ENCODE data around the gene CTU1.

DNA sequence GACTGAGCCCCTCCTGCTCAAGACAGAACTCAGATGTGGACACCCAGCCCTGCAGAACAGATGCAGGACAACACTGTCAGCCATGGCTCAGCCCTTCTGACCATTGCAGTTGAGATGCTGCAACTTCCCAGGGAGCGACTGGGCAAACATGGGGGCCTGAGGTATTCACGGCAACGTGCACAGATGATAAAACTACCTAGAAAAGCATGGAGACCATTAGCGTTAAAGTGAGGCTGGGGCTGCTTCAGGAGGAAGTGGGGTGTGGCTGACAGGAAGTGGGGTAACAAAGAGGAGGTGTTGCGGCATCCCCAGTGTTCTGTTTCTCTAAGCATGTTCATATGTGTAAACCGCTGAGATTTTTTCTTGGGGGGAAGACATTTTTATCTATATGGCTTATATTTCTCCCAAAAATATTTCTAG lies 15.2 kb upstream of the CTU1 start:
- TF ChIP-seq, protein P1, sequence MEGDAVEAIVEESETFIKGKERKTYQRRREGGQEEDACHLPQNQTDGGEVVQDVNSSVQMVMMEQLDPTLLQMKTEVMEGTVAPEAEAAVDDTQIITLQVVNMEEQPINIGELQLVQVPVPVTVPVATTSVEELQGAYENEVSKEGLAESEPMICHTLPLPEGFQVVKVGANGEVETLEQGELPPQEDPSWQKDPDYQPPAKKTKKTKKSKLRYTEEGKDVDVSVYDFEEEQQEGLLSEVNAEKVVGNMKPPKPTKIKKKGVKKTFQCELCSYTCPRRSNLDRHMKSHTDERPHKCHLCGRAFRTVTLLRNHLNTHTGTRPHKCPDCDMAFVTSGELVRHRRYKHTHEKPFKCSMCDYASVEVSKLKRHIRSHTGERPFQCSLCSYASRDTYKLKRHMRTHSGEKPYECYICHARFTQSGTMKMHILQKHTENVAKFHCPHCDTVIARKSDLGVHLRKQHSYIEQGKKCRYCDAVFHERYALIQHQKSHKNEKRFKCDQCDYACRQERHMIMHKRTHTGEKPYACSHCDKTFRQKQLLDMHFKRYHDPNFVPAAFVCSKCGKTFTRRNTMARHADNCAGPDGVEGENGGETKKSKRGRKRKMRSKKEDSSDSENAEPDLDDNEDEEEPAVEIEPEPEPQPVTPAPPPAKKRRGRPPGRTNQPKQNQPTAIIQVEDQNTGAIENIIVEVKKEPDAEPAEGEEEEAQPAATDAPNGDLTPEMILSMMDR (IDR thresholded peaks at IDR 0.05), result no peak
- TF ChIP-seq POLR2A (IDR thresholded peaks at IDR 0.05), result no peak
